Coronary artery (tissue), 2 donors: Measurements from ENCODE around the gene HES6.

ENCODE experiments used
- DNase-seq: peaks from one replicate; pipeline ENCODE4 v3.0.0-alpha.2; 2017; ENCODE audit warnings: low spot score
- H3K27ac ChIP-seq, 2 donors: fragments of 200-600 bp; sonication (generic); one replicate each; pipeline ENCODE4 v1.5.1; 2016 to 2019
- H3K4me3 ChIP-seq: fragments of 200-600 bp; sonication (generic); 2 replicates; pipeline ENCODE4 v1.5.1; 2016; ENCODE audit warnings: mild to moderate bottlenecking, moderate library complexity
- CTCF ChIP-seq: fragments of 200-600 bp; sonication (generic); IDR thresholded peaks from one replicate; pipeline ENCODE4 v1.5.1; 2019; ENCODE audit warnings: antibody characterized with exemption

Gene HES6

GRCh38 chr2:238270606-238271005 is 30.8 kb upstream of the HES6 start:
- no peak for TF ChIP-seq CTCF
- no peak overlapping the region for H3K27ac ChIP-seq
- no peak for DNase-seq

GRCh38 chr2:238269741-238270140 is 29.9 kb upstream of the HES6 start:
- Histone ChIP-seq H3K4me3 (no peak overlapping the region), H3K27ac (no peak overlapping the region)
- no peak for TF ChIP-seq CTCF
- no peak for DNase-seq

More at GRCh38 chr2:238270606-238271005, 30.8 kb upstream of the HES6 start:
- no peak overlapping the region for H3K4me3 ChIP-seq

- DNase-seq: no peak
- Histone ChIP-seq H3K27ac (no peak overlapping the region), H3K4me3 (no peak overlapping the region)
- TF ChIP-seq CTCF: no peak
These were observed 28.2 kb upstream of the HES6 start for GRCh38 chr2:238267884-238268680.

- no peak overlapping the region for H3K27ac ChIP-seq
- no peak for TF ChIP-seq CTCF
- no peak overlapping the region for H3K4me3 ChIP-seq
- DNase-seq: no peak
These were observed 27.5 kb upstream of the HES6 start for GRCh38 chr2:238267341-238267710.

- no peak overlapping the region for H3K4me3 ChIP-seq
- no peak for TF ChIP-seq CTCF
- no peak for DNase-seq
- no peak overlapping the region for H3K27ac ChIP-seq
These were observed 25.8 kb upstream of the HES6 start for GRCh38 chr2:238265605-238266004.

GRCh38 chr2:238264072-238264460 is 24.2 kb upstream of the HES6 start:
- TF ChIP-seq CTCF: no peak
- no peak for DNase-seq
- Histone ChIP-seq H3K27ac (peak overlapping the region in 1 of 2 donors; percentile 66), H3K4me3 (no peak overlapping the region)
